IPS DF 6.9 (cell line): ENCODE measurements around the gene INSRR.
A peak's percentile ranks its signal among the peaks of the same experiment; 100 is the strongest.

Experiments
- DNase-seq: peaks from one replicate; pipeline ENCODE4 v3.0.0-alpha.2; 2013; ENCODE audit warnings: low read depth, low spot score
- H3K27ac ChIP-seq: one replicate; pipeline ENCODE4 v1.5.1; 2013; ENCODE audit warnings: low read length, control low read depth
- H3K27me3 ChIP-seq: 2 replicates; pipeline ENCODE4 v1.6.1; 2013; ENCODE audit warnings: mild to moderate bottlenecking, low read length; ENCODE audit not compliant: control insufficient read depth, insufficient read depth
- H3K36me3 ChIP-seq: 2 replicates; pipeline ENCODE4 v1.6.1; 2013; ENCODE audit warnings: low read length; ENCODE audit not compliant: control insufficient read depth, insufficient read depth
- H3K4me1 ChIP-seq: 2 replicates; pipeline ENCODE4 v1.6.1; 2013; ENCODE audit warnings: low read length; ENCODE audit not compliant: control insufficient read depth, insufficient read depth
- H3K4me3 ChIP-seq: 2 replicates; pipeline ENCODE4 v1.5.1; 2013; ENCODE audit warnings: mild to moderate bottlenecking, low read length
- H3K9me3 ChIP-seq: 2 replicates; pipeline ENCODE4 v1.6.1; 2013; ENCODE audit warnings: low read length, inconsistent platforms; ENCODE audit not compliant: control insufficient read depth, insufficient read depth
- WGBS: extraction: QIAGEN DNeasy Blood & Tissue Kit; methylation state at CpG from one replicate; pipeline ENCODE4 v1.1.7; 2013; ENCODE audit warnings: mixed read lengths, missing lambda C conversion rate; ENCODE audit not compliant: insufficient read length, insufficient coverage; 5-methylcytosine and 5-hydroxymethylcytosine counted together

Gene INSRR

GRCh38 chr1:156852418-156852874, 6.5 kb downstream of the INSRR start:
- H3K9me3 ChIP-seq: no peaks in the 10 kb centered on the region
- no peak overlapping the region for H3K27ac ChIP-seq
- no peak for DNase-seq
- peaks cover 41% of the 10 kb centered on the region for H3K27me3 ChIP-seq
- no peaks in the 10 kb centered on the region for H3K36me3 ChIP-seq
- peaks cover 1% of the 10 kb centered on the region for H3K4me1 ChIP-seq
- no CpG with 5 or more reads among the region's 9 CpGs for WGBS
- no peak overlapping the region for H3K4me3 ChIP-seq

- DNase-seq: no peak
- no peak overlapping the region for H3K27ac ChIP-seq
- peaks cover 41% of the 10 kb centered on the region for H3K27me3 ChIP-seq
- WGBS: no CpG with 5 or more reads among the region's 17 CpGs
- no peaks in the 10 kb centered on the region for H3K36me3 ChIP-seq
- no peak overlapping the region for H3K4me3 ChIP-seq
- H3K4me1 ChIP-seq: peaks cover 1% of the 10 kb centered on the region
- no peaks in the 10 kb centered on the region for H3K9me3 ChIP-seq
Measured at GRCh38 chr1:156851779-156852417, 7.0 kb downstream of the INSRR start.

DNA sequence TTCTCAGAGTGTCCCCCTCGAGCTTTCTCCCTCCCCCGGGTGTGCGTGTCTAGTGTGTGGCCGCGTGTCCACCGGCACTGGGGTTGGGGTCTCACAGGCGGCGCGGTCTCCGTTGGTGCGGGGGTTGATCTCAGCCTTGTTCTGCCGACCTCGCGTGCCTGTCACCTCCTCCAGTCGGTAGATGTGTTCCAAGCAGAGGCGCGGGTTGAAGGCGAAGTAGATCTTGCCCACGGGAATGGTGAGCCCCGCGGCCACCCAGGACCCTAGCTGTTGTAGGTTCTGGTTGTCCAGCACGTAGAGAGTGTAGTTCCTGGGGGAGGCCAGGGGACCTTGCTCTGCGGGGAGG, 9.8 kb downstream of the INSRR start:
- peaks cover 58% of the 10 kb centered on the region for H3K27me3 ChIP-seq
- peak overlapping the region; percentile 20; the same call in 1 of the 2 replicates for H3K4me3 ChIP-seq
- no CpG with 5 or more reads among the region's 23 CpGs for WGBS
- no peaks in the 10 kb centered on the region for H3K9me3 ChIP-seq
- no peaks in the 10 kb centered on the region for H3K36me3 ChIP-seq
- no peak overlapping the region for H3K27ac ChIP-seq
- peaks cover 4% of the 10 kb centered on the region for H3K4me1 ChIP-seq
- DNase-seq: no peak

GRCh38 chr1:156848461-156849150, 10.3 kb downstream of the INSRR start:
- no peak for DNase-seq
- Histone ChIP-seq H3K36me3 (no peaks in the 10 kb centered on the region), H3K27ac (no peak overlapping the region), H3K4me1 (peaks cover 4% of the 10 kb centered on the region), H3K9me3 (no peaks in the 10 kb centered on the region), H3K27me3 (peaks cover 63% of the 10 kb centered on the region), H3K4me3 (peak overlapping the region; percentile 20; the same call in 1 of the 2 replicates)
- no CpG with 5 or more reads among the region's 36 CpGs for WGBS

- Histone ChIP-seq H3K27me3 (peaks cover 71% of the 10 kb centered on the region), H3K27ac (no peak overlapping the region), H3K36me3 (no peaks in the 10 kb centered on the region), H3K4me3 (no peak overlapping the region), H3K9me3 (no peaks in the 10 kb centered on the region), H3K4me1 (peaks cover 4% of the 10 kb centered on the region)
- DNase-seq: no peak
- no CpG with 5 or more reads among the region's 7 CpGs for WGBS
Measured at GRCh38 chr1:156847591-156848460, 11.1 kb downstream of the INSRR start.

GRCh38 chr1:156846643-156847042, 12.3 kb downstream of the INSRR start:
- H3K27me3 ChIP-seq: peaks cover 69% of the 10 kb centered on the region
- H3K36me3 ChIP-seq: no peaks in the 10 kb centered on the region
- WGBS: no CpG with 5 or more reads among the region's 5 CpGs
- no peak overlapping the region for H3K27ac ChIP-seq
- no peak for DNase-seq
- peaks cover 4% of the 10 kb centered on the region for H3K4me1 ChIP-seq
- no peak overlapping the region for H3K4me3 ChIP-seq
- H3K9me3 ChIP-seq: no peaks in the 10 kb centered on the region

GRCh38 chr1:156845953-156846545, 12.9 kb downstream of the INSRR start:
- Histone ChIP-seq H3K9me3 (no peaks in the 10 kb centered on the region), H3K36me3 (no peaks in the 10 kb centered on the region), H3K4me3 (no peak overlapping the region; the same call in 1 of the 2 replicates), H3K27ac (no peak overlapping the region), H3K4me1 (peaks cover 4% of the 10 kb centered on the region), H3K27me3 (peaks cover 68% of the 10 kb centered on the region)
- no CpG with 5 or more reads among the region's 18 CpGs for WGBS
- DNase-seq: no peak

DNA sequence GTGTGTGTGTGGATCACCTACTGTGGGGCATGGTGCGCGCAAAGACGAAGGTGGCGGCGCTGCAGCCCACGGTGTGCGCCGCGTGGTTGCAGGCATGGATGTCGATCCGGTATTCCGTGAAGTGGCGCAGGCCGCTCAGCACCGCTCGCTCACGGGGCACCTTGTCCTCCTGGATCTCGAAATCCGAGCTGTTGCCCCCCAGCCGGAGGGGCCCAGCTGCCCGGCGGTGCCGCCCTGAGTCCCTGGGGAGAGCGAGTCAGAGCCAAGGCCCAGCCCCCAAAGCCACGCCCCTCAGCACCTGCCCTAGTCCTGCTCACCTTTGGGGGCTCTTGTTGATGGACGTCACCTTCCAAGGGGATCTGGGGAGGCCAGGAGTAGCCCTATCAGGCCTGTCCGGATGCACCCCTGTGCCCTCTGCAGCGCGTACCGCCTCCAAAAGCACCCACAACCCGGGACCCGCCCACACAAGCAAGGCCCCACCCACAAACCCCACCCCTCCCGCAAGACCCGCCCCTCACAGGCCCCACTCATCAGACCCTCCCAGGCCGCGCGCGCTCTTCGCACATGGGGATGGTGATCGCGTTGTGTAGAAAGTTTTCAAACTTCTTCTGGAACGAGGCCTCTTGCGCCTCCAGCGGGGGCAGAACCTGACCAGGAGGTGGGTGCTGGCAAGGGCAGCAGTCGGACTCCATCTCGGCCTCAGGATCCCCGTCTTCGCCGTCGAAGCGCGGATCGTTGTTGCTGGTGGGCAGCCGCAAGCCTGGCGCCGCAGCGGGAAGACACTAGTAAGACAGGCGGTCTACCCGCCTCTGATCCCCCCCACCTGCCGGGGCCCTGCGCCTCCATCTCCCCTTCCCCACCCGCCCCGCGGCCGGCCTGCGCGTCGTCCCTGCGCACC, 13.6 kb downstream of the INSRR start:
- no peaks in the 10 kb centered on the region for H3K36me3 ChIP-seq
- peak overlapping the region; percentile 17; the same call in 1 of the 2 replicates for H3K4me3 ChIP-seq
- H3K27me3 ChIP-seq: peaks cover 68% of the 10 kb centered on the region
- H3K9me3 ChIP-seq: no peaks in the 10 kb centered on the region
- no peak overlapping the region for H3K27ac ChIP-seq
- DNase-seq: no peak
- peaks cover 4% of the 10 kb centered on the region for H3K4me1 ChIP-seq
- no CpG with 5 or more reads among the region's 69 CpGs for WGBS

GRCh38 chr1:156844638-156845037, 14.3 kb downstream of the INSRR start:
- no peaks in the 10 kb centered on the region for H3K9me3 ChIP-seq
- H3K27me3 ChIP-seq: peaks cover 64% of the 10 kb centered on the region
- no peak overlapping the region for H3K27ac ChIP-seq
- H3K36me3 ChIP-seq: no peaks in the 10 kb centered on the region
- no CpG with 5 or more reads among the region's 14 CpGs for WGBS
- no peak for DNase-seq
- peak overlapping the region; percentile 17; the same call in 1 of the 2 replicates for H3K4me3 ChIP-seq
- H3K4me1 ChIP-seq: peaks cover 4% of the 10 kb centered on the region
